ENCODE data around the gene NBEA.

GRCh38 chr13:35473802-35474201 lies 531.7 kb downstream of the NBEA start:
- TF ChIP-seq, protein P1, sequence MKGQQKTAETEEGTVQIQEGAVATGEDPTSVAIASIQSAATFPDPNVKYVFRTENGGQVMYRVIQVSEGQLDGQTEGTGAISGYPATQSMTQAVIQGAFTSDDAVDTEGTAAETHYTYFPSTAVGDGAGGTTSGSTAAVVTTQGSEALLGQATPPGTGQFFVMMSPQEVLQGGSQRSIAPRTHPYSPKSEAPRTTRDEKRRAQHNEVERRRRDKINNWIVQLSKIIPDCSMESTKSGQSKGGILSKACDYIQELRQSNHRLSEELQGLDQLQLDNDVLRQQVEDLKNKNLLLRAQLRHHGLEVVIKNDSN (IDR thresholded peaks at IDR 0.05) = no peak
- no peak for TF ChIP-seq YY1 (IDR thresholded peaks at IDR 0.05; ENCODE audit: low read depth)
- TF ChIP-seq TCF12 (IDR thresholded peaks at IDR 0.05; ENCODE audit: low read depth) = no peak
- TF ChIP-seq TEAD4 (IDR thresholded peaks at IDR 0.05) = no peak
- no peak for TF ChIP-seq TAF1 (IDR thresholded peaks at IDR 0.05; ENCODE audit: low read depth)

Data from Ishikawa (cell line).